Ishikawa (cell line): ENCODE data around the gene TJP2.

Experiments
- CEBPB ChIP-seq: IDR thresholded peaks from 2 replicates; pipeline ENCODE4 v1.6.1; 2012
- CREB1 ChIP-seq: IDR thresholded peaks from 2 replicates; pipeline ENCODE4 v1.6.1; 2012; ENCODE audit warnings: low read depth
- EGR1 ChIP-seq: IDR thresholded peaks from 2 replicates; pipeline ENCODE4 v1.6.1; 2012
- EP300 ChIP-seq: IDR thresholded peaks from 2 replicates; pipeline ENCODE4 v1.6.1; 2012; ENCODE audit warnings: borderline replicate concordance
- FOXM1 ChIP-seq: IDR thresholded peaks from 2 replicates; pipeline ENCODE4 v1.6.1; 2012; ENCODE audit warnings: low read depth, borderline replicate concordance
- NFIC ChIP-seq: IDR thresholded peaks from 2 replicates; pipeline ENCODE4 v1.6.1; 2012
- RAD21 ChIP-seq: IDR thresholded peaks from 2 replicates; pipeline ENCODE4 v1.6.1; 2012; ENCODE audit warnings: low read depth
- TAF1 ChIP-seq: IDR thresholded peaks from 2 replicates; pipeline ENCODE4 v1.6.1; 2012; ENCODE audit warnings: low read depth, mild to moderate bottlenecking
- TCF12 ChIP-seq: IDR thresholded peaks from 2 replicates; pipeline ENCODE4 v1.6.1; 2012; ENCODE audit warnings: low read depth
- TEAD4 ChIP-seq: IDR thresholded peaks from 2 replicates; pipeline ENCODE4 v1.6.1; 2012
- YY1 ChIP-seq: IDR thresholded peaks from 2 replicates; pipeline ENCODE4 v1.6.1; 2012; ENCODE audit warnings: low read depth
- ZBTB7A ChIP-seq: IDR thresholded peaks from 2 replicates; pipeline ENCODE4 v1.6.1; 2012; ENCODE audit warnings: low read depth
- TF ChIP-seq, protein P1 (sequence below): IDR thresholded peaks from 2 replicates; pipeline ENCODE4 v1.6.1; 2012
- TF ChIP-seq, protein P2 (sequence below): IDR thresholded peaks from 2 replicates; pipeline ENCODE4 v1.6.1; 2012
- TF ChIP-seq, protein P3 (sequence below): IDR thresholded peaks from 2 replicates; pipeline ENCODE4 v1.6.1; 2012; ENCODE audit warnings: low read depth, mild to moderate bottlenecking

The TJP2 gene

DNA sequence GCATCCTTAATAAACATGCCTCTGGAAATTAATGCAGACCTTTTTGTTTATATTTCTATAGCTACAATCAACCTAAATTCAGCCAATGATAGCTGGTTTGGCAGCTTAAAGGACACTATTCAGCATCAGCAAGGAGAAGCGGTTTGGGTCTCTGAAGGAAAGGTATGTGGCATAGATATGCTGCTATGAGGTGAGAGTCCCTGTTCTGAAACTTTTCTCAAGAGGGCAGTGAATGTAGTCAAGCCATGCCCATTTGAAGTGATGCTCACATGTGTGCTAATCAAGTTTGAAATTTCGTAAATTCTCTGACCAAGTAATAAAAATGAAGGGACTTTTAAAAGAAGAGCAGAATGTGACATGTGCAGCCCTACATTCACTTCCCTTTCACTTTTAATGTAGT, 72.6 kb downstream of the TJP2 start:
- no peak for TF ChIP-seq TCF12
- no peak for TF ChIP-seq TAF1
- TF ChIP-seq EGR1: no peak
- no peak for TF ChIP-seq CREB1
- no peak for TF ChIP-seq CEBPB
- TF ChIP-seq, protein P1, sequence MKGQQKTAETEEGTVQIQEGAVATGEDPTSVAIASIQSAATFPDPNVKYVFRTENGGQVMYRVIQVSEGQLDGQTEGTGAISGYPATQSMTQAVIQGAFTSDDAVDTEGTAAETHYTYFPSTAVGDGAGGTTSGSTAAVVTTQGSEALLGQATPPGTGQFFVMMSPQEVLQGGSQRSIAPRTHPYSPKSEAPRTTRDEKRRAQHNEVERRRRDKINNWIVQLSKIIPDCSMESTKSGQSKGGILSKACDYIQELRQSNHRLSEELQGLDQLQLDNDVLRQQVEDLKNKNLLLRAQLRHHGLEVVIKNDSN: no peak

DNA sequence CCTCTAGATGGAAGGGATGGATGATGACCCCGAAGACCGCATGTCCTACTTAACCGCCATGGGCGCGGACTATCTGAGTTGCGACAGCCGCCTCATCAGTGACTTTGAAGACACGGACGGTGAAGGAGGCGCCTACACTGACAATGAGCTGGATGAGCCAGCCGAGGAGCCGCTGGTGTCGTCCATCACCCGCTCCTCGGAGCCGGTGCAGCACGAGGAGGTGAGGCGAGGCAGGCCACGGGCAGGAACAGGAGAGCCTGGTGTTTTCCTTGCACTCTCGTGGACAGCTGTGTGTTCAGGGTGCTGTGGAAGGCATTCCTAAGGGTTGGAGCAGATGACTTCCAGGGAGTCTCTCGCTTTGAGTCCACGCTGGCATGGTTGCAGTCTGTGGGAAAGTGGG, 73.9 kb downstream of the TJP2 start:
- TF ChIP-seq, protein P2, sequence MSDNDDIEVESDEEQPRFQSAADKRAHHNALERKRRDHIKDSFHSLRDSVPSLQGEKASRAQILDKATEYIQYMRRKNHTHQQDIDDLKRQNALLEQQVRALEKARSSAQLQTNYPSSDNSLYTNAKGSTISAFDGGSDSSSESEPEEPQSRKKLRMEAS: no peak
- TF ChIP-seq RAD21: no peak
- TF ChIP-seq TCF12: no peak
- no peak for TF ChIP-seq TEAD4
- TF ChIP-seq, protein P1: no peak
- TF ChIP-seq ZBTB7A: no peak

DNA sequence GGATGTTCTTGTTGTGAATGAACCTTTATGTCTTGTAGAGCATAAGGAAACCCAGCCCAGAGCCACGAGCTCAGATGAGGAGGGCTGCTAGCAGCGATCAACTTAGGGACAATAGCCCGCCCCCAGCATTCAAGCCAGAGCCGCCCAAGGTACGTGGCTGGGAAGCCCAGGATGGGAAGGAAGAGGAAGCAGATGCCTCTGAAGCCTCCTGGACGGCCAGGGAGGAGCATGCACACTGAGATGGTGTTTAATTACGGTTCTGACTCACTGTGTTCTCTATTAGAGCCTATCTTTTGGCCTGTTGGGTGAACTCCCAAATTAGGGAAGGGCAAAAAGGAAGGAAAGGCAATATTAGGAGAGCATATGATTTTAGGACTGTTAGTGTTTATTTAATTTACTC, 75.3 kb downstream of the TJP2 start:
- TF ChIP-seq FOXM1 (no peak), EGR1 (no peak), CEBPB (no peak), TEAD4 (no peak)
- TF ChIP-seq, protein P3, sequence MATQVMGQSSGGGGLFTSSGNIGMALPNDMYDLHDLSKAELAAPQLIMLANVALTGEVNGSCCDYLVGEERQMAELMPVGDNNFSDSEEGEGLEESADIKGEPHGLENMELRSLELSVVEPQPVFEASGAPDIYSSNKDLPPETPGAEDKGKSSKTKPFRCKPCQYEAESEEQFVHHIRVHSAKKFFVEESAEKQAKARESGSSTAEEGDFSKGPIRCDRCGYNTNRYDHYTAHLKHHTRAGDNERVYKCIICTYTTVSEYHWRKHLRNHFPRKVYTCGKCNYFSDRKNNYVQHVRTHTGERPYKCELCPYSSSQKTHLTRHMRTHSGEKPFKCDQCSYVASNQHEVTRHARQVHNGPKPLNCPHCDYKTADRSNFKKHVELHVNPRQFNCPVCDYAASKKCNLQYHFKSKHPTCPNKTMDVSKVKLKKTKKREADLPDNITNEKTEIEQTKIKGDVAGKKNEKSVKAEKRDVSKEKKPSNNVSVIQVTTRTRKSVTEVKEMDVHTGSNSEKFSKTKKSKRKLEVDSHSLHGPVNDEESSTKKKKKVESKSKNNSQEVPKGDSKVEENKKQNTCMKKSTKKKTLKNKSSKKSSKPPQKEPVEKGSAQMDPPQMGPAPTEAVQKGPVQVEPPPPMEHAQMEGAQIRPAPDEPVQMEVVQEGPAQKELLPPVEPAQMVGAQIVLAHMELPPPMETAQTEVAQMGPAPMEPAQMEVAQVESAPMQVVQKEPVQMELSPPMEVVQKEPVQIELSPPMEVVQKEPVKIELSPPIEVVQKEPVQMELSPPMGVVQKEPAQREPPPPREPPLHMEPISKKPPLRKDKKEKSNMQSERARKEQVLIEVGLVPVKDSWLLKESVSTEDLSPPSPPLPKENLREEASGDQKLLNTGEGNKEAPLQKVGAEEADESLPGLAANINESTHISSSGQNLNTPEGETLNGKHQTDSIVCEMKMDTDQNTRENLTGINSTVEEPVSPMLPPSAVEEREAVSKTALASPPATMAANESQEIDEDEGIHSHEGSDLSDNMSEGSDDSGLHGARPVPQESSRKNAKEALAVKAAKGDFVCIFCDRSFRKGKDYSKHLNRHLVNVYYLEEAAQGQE: no peak

DNA sequence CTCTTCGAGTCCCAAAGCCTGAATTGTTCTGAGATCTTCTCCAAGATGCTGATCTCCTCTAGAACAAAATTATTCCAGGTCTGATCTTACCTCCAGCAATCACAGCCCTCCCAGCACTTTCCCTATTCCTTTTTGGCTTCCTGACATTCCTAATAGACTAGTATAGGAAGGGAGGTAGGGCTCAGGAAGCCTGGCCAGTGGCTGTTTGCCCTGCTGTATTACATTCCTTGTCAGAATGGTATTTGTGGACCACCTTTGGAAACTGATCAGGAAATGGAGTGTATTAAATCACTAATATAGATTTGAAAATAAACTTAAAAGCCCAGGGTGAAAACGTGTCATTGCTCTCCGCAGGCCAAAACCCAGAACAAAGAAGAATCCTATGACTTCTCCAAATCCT, 76.6 kb downstream of the TJP2 start:
- TF ChIP-seq, protein P1: no peak
- TF ChIP-seq TAF1: no peak
- TF ChIP-seq, protein P2: no peak
- no peak for TF ChIP-seq EGR1
- no peak for TF ChIP-seq EP300
- TF ChIP-seq, protein P3: no peak
- no peak for TF ChIP-seq CEBPB
- TF ChIP-seq ZBTB7A: no peak
- TF ChIP-seq YY1: no peak
- TF ChIP-seq FOXM1: no peak
- TF ChIP-seq RAD21: no peak
- TF ChIP-seq TEAD4: no peak
- no peak for TF ChIP-seq NFIC
- TF ChIP-seq CREB1: no peak
- TF ChIP-seq TCF12: no peak

DNA sequence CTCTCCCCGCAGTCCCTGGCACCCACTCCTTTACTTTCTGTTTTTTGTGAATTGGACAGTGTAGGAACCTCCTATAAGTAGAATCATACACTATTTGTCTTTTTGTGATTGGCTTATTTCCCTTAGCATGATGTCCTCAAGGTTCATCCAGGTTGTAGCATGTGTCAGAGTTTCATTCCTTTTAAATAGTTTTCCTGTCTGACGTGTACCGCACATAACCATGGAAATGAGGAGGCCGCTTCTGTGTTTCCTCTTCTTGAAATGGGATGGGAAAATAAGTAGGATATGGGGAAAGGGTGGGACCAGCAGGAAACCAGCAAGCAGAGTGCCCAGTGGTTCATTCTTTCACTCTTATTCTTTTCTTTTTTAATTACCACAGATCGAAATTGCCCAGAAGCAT, 78.4 kb downstream of the TJP2 start:
- TF ChIP-seq, protein P3: no peak
- TF ChIP-seq RAD21: no peak
- no peak for TF ChIP-seq TEAD4
- no peak for TF ChIP-seq ZBTB7A
- TF ChIP-seq, protein P1: no peak
- no peak for TF ChIP-seq CEBPB
- no peak for TF ChIP-seq CREB1
- TF ChIP-seq YY1: no peak
- TF ChIP-seq TAF1: no peak
- no peak for TF ChIP-seq EGR1
- no peak for TF ChIP-seq EP300
- no peak for TF ChIP-seq TCF12
- TF ChIP-seq, protein P2: no peak
- no peak for TF ChIP-seq NFIC
- no peak for TF ChIP-seq FOXM1
